SH-SY5Y (cell line): ENCODE measurements around the gene RAB15.

ENCODE experiments used
- GATA2 ChIP-seq: IDR thresholded peaks from 2 replicates; pipeline ENCODE4 v1.6.1; 2011; ENCODE audit warnings: mild to moderate bottlenecking, low read depth, low read length
- GATA3 ChIP-seq: IDR thresholded peaks from 2 replicates; pipeline ENCODE4 v1.6.1; 2011; ENCODE audit warnings: low read depth, mild to moderate bottlenecking, low read length, moderate library complexity

GRCh38 chr14:64951291-64951690 lies 20.8 kb downstream of the RAB15 start:
- TF ChIP-seq GATA2 (no peak), GATA3 (no peak)
